ENCODE measurements around the gene LRRC27.
"Not testable (repeated sequence)": the region's sequence is repeated elsewhere in the genome, so short reads cannot be mapped to it uniquely, and the experiment has no call there.

LRRC27 gene

DNA sequence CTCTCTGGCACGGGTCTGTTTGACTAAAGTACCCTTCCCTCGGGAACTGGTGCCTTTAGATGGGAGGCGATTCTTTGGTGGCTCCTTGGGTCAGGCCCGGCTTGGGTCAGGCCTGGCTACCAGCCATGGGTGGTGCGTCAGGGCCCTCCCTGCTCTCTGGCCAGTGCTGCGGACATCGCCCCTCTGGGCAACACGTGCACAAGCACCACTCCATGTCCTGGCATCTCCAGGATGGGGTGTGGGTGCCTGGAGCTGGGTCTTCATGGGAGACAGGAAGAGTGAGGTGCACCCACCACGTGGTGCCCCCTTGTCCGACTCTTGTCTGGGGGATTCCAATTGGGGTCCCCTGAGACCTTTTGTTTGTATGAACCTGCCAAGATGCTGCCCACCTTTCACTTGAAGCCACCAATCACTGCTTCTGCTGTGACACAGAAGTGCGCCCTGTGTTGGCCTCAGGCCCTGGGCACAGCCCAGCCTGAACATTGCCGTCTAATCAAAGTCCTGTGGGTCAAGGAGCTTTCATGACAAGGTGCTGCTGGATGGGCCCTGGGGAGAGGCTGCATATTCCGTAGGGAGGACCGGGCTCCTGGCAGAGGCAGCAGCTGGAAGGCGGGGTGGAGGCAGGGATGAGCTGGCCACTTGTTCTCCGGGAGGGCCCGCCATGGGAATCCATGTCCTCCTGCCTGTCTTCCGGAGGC lies 53.9 kb downstream of the LRRC27 start:
- no peak overlapping the region for H3K4me3 ChIP-seq (replicated peaks in 1 of 2; ENCODE audit: low read depth in 2 of 2, low read length in 2 of 2)
- TF ChIP-seq, protein P1, sequence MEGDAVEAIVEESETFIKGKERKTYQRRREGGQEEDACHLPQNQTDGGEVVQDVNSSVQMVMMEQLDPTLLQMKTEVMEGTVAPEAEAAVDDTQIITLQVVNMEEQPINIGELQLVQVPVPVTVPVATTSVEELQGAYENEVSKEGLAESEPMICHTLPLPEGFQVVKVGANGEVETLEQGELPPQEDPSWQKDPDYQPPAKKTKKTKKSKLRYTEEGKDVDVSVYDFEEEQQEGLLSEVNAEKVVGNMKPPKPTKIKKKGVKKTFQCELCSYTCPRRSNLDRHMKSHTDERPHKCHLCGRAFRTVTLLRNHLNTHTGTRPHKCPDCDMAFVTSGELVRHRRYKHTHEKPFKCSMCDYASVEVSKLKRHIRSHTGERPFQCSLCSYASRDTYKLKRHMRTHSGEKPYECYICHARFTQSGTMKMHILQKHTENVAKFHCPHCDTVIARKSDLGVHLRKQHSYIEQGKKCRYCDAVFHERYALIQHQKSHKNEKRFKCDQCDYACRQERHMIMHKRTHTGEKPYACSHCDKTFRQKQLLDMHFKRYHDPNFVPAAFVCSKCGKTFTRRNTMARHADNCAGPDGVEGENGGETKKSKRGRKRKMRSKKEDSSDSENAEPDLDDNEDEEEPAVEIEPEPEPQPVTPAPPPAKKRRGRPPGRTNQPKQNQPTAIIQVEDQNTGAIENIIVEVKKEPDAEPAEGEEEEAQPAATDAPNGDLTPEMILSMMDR (IDR thresholded peaks at IDR 0.05; ENCODE audit: low read depth, low read length) = no peak
- no peak for DNase-seq (ENCODE audit: low read depth in 2 of 2)

DNA sequence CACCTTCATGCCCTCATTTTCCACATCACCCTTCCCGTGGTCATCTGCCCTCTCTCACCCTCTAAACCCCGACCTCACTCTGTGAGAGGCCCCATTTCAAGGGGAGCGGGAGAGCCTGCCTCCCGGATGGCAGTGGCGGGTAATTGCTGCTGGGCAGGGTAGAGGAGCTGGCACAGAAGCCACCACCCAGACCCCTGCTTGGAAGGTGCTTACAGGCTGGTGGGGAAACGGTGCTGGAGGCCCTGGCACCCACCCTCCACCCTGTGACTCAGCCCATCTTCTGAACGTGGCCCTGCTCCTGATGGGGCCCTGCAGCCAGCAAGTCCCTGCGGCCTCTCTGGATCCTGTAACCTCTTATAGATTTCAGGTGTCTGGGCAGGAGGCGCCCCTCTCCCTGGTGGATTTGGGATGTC lies 54.4 kb downstream of the LRRC27 start:
- no peak for DNase-seq (ENCODE audit: low read depth in 2 of 2)
- no peak overlapping the region for H3K4me3 ChIP-seq (replicated peaks in 1 of 2; ENCODE audit: low read depth in 2 of 2, low read length in 2 of 2)
- TF ChIP-seq, protein P1 (IDR thresholded peaks at IDR 0.05; ENCODE audit: low read depth, low read length) = no peak

DNA sequence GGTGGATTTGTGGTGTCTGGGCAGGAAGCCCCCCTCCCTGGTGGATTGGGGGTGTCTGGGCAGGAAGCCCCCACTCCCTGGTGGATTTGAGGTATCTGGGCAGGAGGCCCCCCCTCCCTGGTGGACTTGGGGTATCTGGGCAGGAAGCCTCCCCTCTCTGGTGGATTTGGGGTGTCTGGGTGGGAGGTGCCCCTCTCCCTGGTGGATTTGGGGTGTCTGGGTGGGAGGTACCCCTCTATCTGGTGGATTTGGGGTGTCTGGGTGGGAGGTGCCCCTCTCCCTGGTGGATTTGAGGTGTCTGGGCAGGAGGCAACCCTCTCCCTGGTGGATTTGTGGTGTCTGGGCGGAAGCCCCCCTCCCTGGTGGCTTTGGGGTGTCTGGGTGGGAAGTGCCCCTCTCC lies 54.9 kb downstream of the LRRC27 start:
- DNase-seq (ENCODE audit: low read depth in 2 of 2); H3K4me3 ChIP-seq (replicated peaks in 1 of 2; ENCODE audit: low read depth in 2 of 2, low read length in 2 of 2): not testable (repeated sequence)

DNA sequence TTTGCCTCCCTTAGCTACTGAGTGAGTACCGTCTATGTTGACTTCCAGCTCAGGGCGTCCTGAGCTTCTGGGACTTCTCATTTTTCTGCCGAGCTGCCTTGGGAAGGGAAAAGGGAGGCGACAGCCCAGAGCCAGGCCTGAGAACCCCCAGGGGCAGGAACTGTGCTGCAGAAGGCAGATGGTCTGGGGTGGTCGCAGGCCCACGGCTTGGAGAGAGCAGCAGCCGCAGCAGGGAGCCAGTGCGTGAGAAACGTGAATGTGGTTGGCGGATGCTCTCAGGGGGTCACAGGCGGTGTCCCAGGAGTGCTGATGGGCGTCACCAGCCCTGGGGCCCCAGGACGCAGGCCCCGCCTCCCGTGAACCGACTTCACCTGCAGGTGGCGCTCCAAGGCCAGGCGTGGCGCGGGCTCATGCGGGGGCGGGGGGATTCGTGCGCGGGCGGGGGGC lies 55.8 kb downstream of the LRRC27 start:
- peak; percentile 54 to 60 for DNase-seq (ENCODE audit: low read depth in 2 of 2)
- no peak overlapping the region for H3K4me3 ChIP-seq (replicated peaks in 1 of 2; ENCODE audit: low read depth in 2 of 2, low read length in 2 of 2)
- TF ChIP-seq, protein P1 (IDR thresholded peaks at IDR 0.05; ENCODE audit: low read depth, low read length) = peak; percentile 59

DNA sequence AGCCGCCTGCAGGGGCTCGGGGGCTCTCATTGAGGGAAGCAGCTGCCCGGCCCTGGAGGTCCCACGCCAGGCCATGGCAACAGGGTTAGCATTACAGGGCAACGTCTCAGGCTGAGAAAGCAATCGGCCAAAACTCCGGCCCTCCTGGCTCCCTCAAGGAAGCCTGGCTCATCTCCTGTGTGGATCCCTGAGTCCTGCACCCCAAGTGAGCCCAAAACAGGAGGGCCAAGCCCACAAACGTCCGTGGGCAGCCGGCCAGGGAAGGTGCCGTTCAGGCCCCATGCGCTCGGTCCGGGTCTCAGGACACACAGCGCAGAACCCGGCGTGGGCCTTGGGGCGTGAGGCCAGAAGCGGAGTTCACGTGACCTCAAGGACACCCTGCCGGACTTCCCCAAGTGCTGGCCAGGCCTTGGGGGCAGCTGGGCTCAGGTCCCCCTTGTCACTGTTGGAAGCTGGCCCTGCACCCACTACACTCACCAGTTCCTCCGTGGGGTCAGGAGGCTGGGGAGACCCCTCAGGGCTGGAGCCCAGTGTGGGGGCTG lies 57.0 kb downstream of the LRRC27 start:
- TF ChIP-seq, protein P1 (IDR thresholded peaks at IDR 0.05; ENCODE audit: low read depth, low read length) = no peak
- no peak for DNase-seq (ENCODE audit: low read depth in 2 of 2)
- no peak overlapping the region for H3K4me3 ChIP-seq (replicated peaks in 1 of 2; ENCODE audit: low read depth in 2 of 2, low read length in 2 of 2)

DNA sequence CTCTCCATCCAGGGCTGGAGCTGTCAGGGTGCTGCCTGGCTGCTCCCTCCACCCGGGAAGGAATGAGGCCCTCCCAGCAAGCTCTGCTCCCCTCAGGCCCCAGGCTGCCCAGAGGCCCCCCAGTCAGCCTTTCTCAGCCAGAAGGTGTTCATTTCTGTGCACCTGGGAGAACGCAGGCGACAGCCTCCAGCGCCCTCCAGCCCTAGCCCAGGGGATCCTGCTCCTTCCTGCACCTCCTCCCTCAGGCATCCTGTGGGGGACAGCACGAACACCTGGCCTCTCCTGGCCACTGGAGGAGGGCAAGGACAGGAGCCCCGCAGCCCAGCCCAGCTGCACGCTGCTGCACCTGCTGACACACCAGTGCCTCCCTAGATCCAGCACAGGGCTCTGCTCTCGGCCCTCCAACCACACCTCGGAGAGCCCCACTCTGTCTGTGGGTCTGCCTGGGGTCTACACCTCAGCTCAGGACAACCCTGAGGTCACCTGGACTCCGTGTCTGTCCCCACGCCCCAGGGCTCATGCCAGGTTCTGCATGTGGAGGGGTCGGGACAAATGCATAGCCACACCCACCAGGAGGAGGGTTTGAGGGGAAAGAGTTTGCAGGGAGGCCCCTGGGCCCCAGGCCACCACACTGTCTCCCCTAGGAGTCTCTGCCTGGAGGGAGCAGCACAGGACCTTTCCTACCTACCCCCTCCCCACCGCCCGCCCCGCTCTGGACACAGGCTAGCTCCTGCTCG lies 57.6 kb downstream of the LRRC27 start:
- DNase-seq (ENCODE audit: low read depth in 2 of 2) = no peak
- H3K4me3 ChIP-seq (replicated peaks in 1 of 2; ENCODE audit: low read depth in 2 of 2, low read length in 2 of 2) = no peak overlapping the region
- TF ChIP-seq, protein P1 (IDR thresholded peaks at IDR 0.05; ENCODE audit: low read depth, low read length) = no peak
